K562 (cell line): ENCODE results near the gene NFYC. TPM values are rescaled to one million over a fixed set of nuclear protein-coding genes. Genes with fewer than 3 reads are reported as not detected.

Experiments
- BCL6 ChIP-seq: fragments of 250-450 bp; sonication (Bioruptor Pico); IDR thresholded peaks from 2 replicates; pipeline ENCODE4 v1.4.0; 2020
- CREB1 ChIP-seq, 2 experiments: sonication (generic) in 1 of 2; formaldehyde crosslinking in 1 of 2; IDR thresholded peaks; 2 replicates each; pipeline versions ENCODE4 v1.6.1 to v1.8.0; 2012 to 2022; ENCODE audit warnings: inconsistent platforms in 1 of 2, mild to moderate bottlenecking in 1 of 2, missing genetic modification reagents in 1 of 2, moderate library complexity in 1 of 2
- E2F1 ChIP-seq: sonication (generic); formaldehyde crosslinking; IDR thresholded peaks from 2 replicates; pipeline ENCODE4 v1.8.1; 2023; ENCODE audit warnings: mild to moderate bottlenecking, missing genetic modification reagents, moderate library complexity
- GTF2F1 ChIP-seq: IDR thresholded peaks from 2 replicates; pipeline ENCODE4 v1.6.1; 2011; ENCODE audit warnings: low read depth, low read length, improper control_type of control experiment
- HDAC6 ChIP-seq: IDR thresholded peaks from 2 replicates; pipeline ENCODE4 v1.6.1; 2012; ENCODE audit warnings: low read depth, mild to moderate bottlenecking, control low read depth, inconsistent platforms, low read length, moderate library complexity
- KLF13 ChIP-seq: fragments of 450-650 bp; IDR thresholded peaks from 2 replicates; pipeline ENCODE4 v1.6.1; 2016; ENCODE audit warnings: missing genetic modification characterization, low read depth, mild to moderate bottlenecking, missing compliant biosample characterization, moderate library complexity, borderline replicate concordance
- MCM2 ChIP-seq: fragments of 450-650 bp; IDR thresholded peaks from 2 replicates; pipeline ENCODE4 v1.6.1; 2017; ENCODE audit warnings: low read depth, mild to moderate bottlenecking
- NR2C1 ChIP-seq, 2 experiments: fragments of 450-650 bp; IDR thresholded peaks; 2 replicates each; pipeline ENCODE4 v1.6.1; 2017; ENCODE audit warnings: mild to moderate bottlenecking in 2 of 2, antibody characterized with exemption in 1 of 2, inconsistent platforms in 1 of 2, missing compliant biosample characterization in 1 of 2, missing genetic modification characterization in 1 of 2
- POLR2AphosphoS5 ChIP-seq: IDR thresholded peaks from 2 replicates; pipeline ENCODE4 v1.6.1; 2011; ENCODE audit warnings: mild to moderate bottlenecking, low read depth, low read length, moderate library complexity; ENCODE audit not compliant: control insufficient read depth, insufficient read depth
- RCOR1 ChIP-seq, 2 experiments: IDR thresholded peaks; 2 replicates each; pipeline ENCODE4 v1.6.1; 2012; ENCODE audit warnings: low read depth in 2 of 2, low read length in 2 of 2, borderline replicate concordance in 1 of 2, improper control_type of control experiment in 1 of 2
- ZNF384 ChIP-seq: IDR thresholded peaks from 2 replicates; pipeline ENCODE4 v1.6.1; 2012; ENCODE audit warnings: low read depth, low read length, improper control_type of control experiment
- ZNF561 ChIP-seq: fragments of 450-650 bp; formaldehyde crosslinking; conservative IDR thresholded peaks from 2 replicates; pipeline ENCODE4 v1.4.0; 2020; ENCODE audit warnings: mild to moderate bottlenecking, moderate library complexity
- ZNF589 ChIP-seq: fragments of 200-800 bp; sonication (Bioruptor generic); IDR thresholded peaks from 2 replicates; pipeline ENCODE4 v1.6.1; 2016; ENCODE audit warnings: low read depth, missing genetic modification characterization, missing compliant biosample characterization
- ZNF766 ChIP-seq: fragments of 200-800 bp; sonication (Bioruptor generic); conservative IDR thresholded peaks from 2 replicates; pipeline ENCODE4 v1.6.1; 2016; ENCODE audit warnings: missing genetic modification characterization, missing compliant biosample characterization
- polyA plus RNA-seq, 8 experiments: library from polyadenylated mRNA; depleted of rRNA in 4 of 8; stranded (reverse) in 5 of 8; unstranded in 3 of 8; fragments of >200 nt; fragmentation: Nextera tagmentation in 2 of 8; fragmentation: Illumina TruSeq in 1 of 8; extraction: Ambion mirVana in 2 of 8; extraction: Trizol in 1 of 8; gene quantifications; 2 replicates each; pipeline versions ENCODE4 v1.2.1 to v1.2.3, GENCODE V29; 2011 to 2014; ENCODE audit warnings: inconsistent platforms in 1 of 8, missing spikeins in 1 of 8
- total RNA-seq, 7 experiments: library from RNA; depleted of rRNA in 6 of 7; stranded (reverse); fragments of >200 nt in 6 of 7; fragmentation: Illumina TruSeq in 2 of 7; extraction: Trizol in 2 of 7; gene quantifications; 2 replicates each; pipeline versions ENCODE4 v1.2.1 to v1.2.3, GENCODE V29; 2011 to 2021; ENCODE audit warnings: low replicate concordance in 1 of 7
- TF ChIP-seq, protein P1 (sequence below): fragments of 250-450 bp; sonication (Bioruptor Pico); IDR thresholded peaks from 2 replicates; pipeline ENCODE4 v1.8.0; 2022; ENCODE audit warnings: inconsistent platforms
- TF ChIP-seq, protein P2 (sequence below): fragments of 250-450 bp; sonication (Bioruptor Pico); IDR thresholded peaks from 2 replicates; pipeline ENCODE4 v1.6.1; 2021; ENCODE audit warnings: mild to moderate bottlenecking
- TF ChIP-seq, protein P3 (sequence below), 2 experiments: IDR thresholded peaks; 2 replicates each; pipeline ENCODE4 v1.6.1; 2012; ENCODE audit warnings: improper control_type of control experiment in 2 of 2, low read depth in 2 of 2, low read length in 2 of 2, borderline replicate concordance in 1 of 2
- TF ChIP-seq, protein P4 (sequence below): fragments of 450-650 bp; formaldehyde crosslinking; IDR thresholded peaks from 2 replicates; pipeline ENCODE4 v1.4.0; 2020; ENCODE audit warnings: mild to moderate bottlenecking

The NFYC gene
- total and polyA plus RNA-seq, 9 of the 15 experiments (the other 6 are each of a cell fraction or from before 2014, with no cell fraction given) = 4.8 to 59.8 (median 41.1) TPM

GRCh38 chr1:40711465-40712404 is 20.2 kb downstream of the NFYC start (continued):
- TF ChIP-seq ZNF561 (CRISPR knock-in tag) = no peak
- no peak for TF ChIP-seq BCL6 (CRISPR knock-in tag)
- TF ChIP-seq ZNF766 (CRISPR knock-in tag) = no peak
- TF ChIP-seq, protein P1, sequence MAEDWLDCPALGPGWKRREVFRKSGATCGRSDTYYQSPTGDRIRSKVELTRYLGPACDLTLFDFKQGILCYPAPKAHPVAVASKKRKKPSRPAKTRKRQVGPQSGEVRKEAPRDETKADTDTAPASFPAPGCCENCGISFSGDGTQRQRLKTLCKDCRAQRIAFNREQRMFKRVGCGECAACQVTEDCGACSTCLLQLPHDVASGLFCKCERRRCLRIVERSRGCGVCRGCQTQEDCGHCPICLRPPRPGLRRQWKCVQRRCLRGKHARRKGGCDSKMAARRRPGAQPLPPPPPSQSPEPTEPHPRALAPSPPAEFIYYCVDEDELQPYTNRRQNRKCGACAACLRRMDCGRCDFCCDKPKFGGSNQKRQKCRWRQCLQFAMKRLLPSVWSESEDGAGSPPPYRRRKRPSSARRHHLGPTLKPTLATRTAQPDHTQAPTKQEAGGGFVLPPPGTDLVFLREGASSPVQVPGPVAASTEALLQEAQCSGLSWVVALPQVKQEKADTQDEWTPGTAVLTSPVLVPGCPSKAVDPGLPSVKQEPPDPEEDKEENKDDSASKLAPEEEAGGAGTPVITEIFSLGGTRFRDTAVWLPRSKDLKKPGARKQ = no peak
- TF ChIP-seq CREB1 (IDR thresholded peaks at IDR 0.05) = no peak
- TF ChIP-seq CREB1 (CRISPR knock-in tag; IDR thresholded peaks at IDR 0.05) = no peak
- TF ChIP-seq HDAC6 = no peak
- TF ChIP-seq MCM2 = no peak
- TF ChIP-seq, protein P2, sequence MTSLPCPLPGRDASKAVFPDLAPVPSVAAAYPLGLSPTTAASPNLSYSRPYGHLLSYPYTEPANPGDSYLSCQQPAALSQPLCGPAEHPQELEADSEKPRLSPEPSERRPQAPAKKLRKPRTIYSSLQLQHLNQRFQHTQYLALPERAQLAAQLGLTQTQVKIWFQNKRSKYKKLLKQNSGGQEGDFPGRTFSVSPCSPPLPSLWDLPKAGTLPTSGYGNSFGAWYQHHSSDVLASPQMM (CRISPR knock-in tag) = no peak
- no peak for TF ChIP-seq ZNF589 (CRISPR knock-in tag)
- no peak for TF ChIP-seq GTF2F1
- TF ChIP-seq KLF13 (tag) = no peak
- no peak for TF ChIP-seq NR2C1 (IDR thresholded peaks at IDR 0.05)
- TF ChIP-seq NR2C1 (tag; IDR thresholded peaks at IDR 0.05) = no peak
- 0 out of 4 replicates have a peak, but pooled peaks of 1 of the 2 experiments have one; percentile 6 for TF ChIP-seq RCOR1 (IDR thresholded peaks at IDR 0.05; ENCODE audit: borderline replicate concordance in 1 of 2, low read depth in 2 of 2, low read length in 2 of 2)
- TF ChIP-seq, protein P3, sequence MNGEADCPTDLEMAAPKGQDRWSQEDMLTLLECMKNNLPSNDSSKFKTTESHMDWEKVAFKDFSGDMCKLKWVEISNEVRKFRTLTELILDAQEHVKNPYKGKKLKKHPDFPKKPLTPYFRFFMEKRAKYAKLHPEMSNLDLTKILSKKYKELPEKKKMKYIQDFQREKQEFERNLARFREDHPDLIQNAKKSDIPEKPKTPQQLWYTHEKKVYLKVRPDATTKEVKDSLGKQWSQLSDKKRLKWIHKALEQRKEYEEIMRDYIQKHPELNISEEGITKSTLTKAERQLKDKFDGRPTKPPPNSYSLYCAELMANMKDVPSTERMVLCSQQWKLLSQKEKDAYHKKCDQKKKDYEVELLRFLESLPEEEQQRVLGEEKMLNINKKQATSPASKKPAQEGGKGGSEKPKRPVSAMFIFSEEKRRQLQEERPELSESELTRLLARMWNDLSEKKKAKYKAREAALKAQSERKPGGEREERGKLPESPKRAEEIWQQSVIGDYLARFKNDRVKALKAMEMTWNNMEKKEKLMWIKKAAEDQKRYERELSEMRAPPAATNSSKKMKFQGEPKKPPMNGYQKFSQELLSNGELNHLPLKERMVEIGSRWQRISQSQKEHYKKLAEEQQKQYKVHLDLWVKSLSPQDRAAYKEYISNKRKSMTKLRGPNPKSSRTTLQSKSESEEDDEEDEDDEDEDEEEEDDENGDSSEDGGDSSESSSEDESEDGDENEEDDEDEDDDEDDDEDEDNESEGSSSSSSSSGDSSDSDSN (IDR thresholded peaks at IDR 0.05; ENCODE audit: borderline replicate concordance in 1 of 2, low read depth in 2 of 2, low read length in 2 of 2) = no peak
- no peak for TF ChIP-seq POLR2AphosphoS5
- TF ChIP-seq, protein P4, sequence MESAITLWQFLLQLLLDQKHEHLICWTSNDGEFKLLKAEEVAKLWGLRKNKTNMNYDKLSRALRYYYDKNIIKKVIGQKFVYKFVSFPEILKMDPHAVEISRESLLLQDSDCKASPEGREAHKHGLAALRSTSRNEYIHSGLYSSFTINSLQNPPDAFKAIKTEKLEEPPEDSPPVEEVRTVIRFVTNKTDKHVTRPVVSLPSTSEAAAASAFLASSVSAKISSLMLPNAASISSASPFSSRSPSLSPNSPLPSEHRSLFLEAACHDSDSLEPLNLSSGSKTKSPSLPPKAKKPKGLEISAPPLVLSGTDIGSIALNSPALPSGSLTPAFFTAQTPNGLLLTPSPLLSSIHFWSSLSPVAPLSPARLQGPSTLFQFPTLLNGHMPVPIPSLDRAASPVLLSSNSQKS (CRISPR knock-in tag) = no peak
- no peak for TF ChIP-seq ZNF384
- no peak for TF ChIP-seq E2F1 (CRISPR knock-in tag)
